ENCODE measurements around the gene PTPN22.

PTPN22 gene

GRCh38 chr1:113765306-113766230, 105.9 kb downstream of the PTPN22 start:
- DNase-seq: no peak
